Left kidney (tissue), 2 donors: ENCODE results near the gene MCU. TPM values are rescaled to one million over a fixed set of nuclear protein-coding genes. Genes with fewer than 3 reads are reported as not detected.

Experiments used
- DNase-seq: peaks from one replicate; pipeline ENCODE4 v3.0.0-alpha.2; 2013
- polyA plus RNA-seq: library from polyadenylated mRNA; unstranded; fragments of 120-200 nt; gene quantifications from one replicate; pipeline ENCODE4 v1.2.1, GENCODE V29; 2013; ENCODE audit not compliant: insufficient read length

Gene MCU
- polyA plus RNA-seq, 1 donor, result 43.1 TPM

- DNase-seq, result no peak
Observed at GRCh38 chr10:72801263-72801868, 109.4 kb downstream of the MCU start.

- no peak for DNase-seq
Observed at GRCh38 chr10:72802332-72802731, 110.4 kb downstream of the MCU start.

- DNase-seq, result no peak
Observed at GRCh38 chr10:72802763-72803505, 111.0 kb downstream of the MCU start.

- no peak for DNase-seq
Observed at GRCh38 chr10:72808001-72808400, 116.1 kb downstream of the MCU start.

- no peak for DNase-seq
Observed at GRCh38 chr10:72809006-72809405, 117.1 kb downstream of the MCU start.

GRCh38 chr10:72810976-72811375, 119.0 kb downstream of the MCU start:
- DNase-seq, result no peak

- DNase-seq, result no peak
Observed at GRCh38 chr10:72812415-72812752, 120.4 kb downstream of the MCU start.

- DNase-seq, result no peak
Observed at GRCh38 chr10:72812753-72813430, 120.9 kb downstream of the MCU start.

GRCh38 chr10:72814099-72814790, 122.3 kb downstream of the MCU start:
- no peak for DNase-seq

GRCh38 chr10:72816565-72816964, 124.6 kb downstream of the MCU start:
- DNase-seq, result no peak

GRCh38 chr10:72818076-72818475, 126.1 kb downstream of the MCU start:
- no peak for DNase-seq

- DNase-seq, result no peak
Observed at GRCh38 chr10:72819053-72819452, 127.1 kb downstream of the MCU start.

GRCh38 chr10:72821606-72822005, 129.7 kb downstream of the MCU start:
- no peak for DNase-seq

GRCh38 chr10:72822342-72822986, 130.5 kb downstream of the MCU start:
- DNase-seq, result no peak

- DNase-seq, result no peak
Observed at GRCh38 chr10:72825163-72825562, 133.2 kb downstream of the MCU start.

GRCh38 chr10:72826346-72826745, 134.4 kb downstream of the MCU start:
- no peak for DNase-seq

- no peak for DNase-seq
Observed at GRCh38 chr10:72828294-72828693, 136.4 kb downstream of the MCU start.

GRCh38 chr10:72830625-72831024, 138.7 kb downstream of the MCU start:
- DNase-seq, result no peak

- no peak for DNase-seq
Observed at GRCh38 chr10:72831696-72832409, 139.9 kb downstream of the MCU start.

GRCh38 chr10:72832701-72833100, 140.8 kb downstream of the MCU start:
- DNase-seq, result no peak

GRCh38 chr10:72834183-72834825, 142.4 kb downstream of the MCU start:
- DNase-seq, result peak; percentile 64
